HL-60/S4 treated with phorbol 12-myristate 13-acetate at 8.2 ng/mL for 4 days and 3 days (cell line): ENCODE results near the gene NDUFS5.
"Not testable (repeated sequence)": the region's sequence is repeated elsewhere in the genome, so short reads cannot be mapped to it uniquely, and the experiment has no call there.

Source experiments
- in situ Hi-C: fragments of 300-500 bp; cut with MboI; formaldehyde crosslinking; loops from 2 replicates; pipeline ENCODE4 v1.15.0; 2022; ENCODE audit warnings: low sequenced_read_pairs

NDUFS5 gene

DNA sequence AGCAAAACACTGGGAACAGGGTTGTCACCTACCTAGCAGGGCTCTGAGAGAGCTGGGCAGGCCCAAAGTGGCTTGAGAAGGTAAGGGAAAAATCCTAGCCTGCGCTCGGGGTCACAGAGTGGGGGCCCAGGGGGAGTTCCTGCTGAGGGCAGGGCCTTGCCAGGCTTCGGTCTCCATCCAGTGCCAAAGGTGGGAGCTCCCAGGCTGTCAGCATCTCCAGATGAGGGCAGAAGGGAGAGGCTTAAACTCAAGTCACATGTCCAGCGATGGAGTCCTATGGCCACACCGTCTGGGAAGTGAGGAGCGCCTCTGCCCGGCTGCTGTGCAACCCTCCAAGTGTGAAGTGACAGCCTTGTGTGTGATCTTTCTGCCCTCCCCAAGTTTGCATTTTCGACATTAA, 11.2 kb upstream of the NDUFS5 start:
- in situ Hi-C loops = not testable (repeated sequence)

DNA sequence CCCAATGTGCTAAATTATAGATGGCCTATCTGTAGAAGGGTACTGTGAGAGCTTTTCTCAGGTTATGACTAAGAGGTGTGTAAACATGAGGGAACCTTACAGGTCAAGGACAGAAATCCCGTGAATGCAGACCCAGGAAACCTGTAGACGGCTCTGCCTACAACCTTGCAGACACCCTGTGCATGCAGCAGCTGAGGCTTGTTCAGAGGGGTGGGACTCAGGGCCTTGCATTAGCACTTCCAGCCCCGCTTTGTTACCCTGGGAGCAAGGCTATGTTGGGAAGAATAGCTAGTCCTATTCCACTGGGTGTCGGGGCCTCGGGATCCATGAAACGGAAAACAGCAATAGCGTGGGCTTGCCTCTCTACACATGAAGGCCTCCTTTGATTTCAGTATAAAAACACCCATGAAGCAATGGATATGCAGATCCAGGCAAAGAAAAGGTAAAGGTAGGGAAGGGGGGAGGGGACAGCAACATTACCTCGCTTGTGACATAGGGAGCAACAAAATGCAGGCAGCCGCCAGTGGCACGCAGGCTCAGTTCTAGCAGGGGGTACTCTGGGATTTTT, 9.5 kb upstream of the NDUFS5 start:
- in situ Hi-C loops = no loop called here

DNA sequence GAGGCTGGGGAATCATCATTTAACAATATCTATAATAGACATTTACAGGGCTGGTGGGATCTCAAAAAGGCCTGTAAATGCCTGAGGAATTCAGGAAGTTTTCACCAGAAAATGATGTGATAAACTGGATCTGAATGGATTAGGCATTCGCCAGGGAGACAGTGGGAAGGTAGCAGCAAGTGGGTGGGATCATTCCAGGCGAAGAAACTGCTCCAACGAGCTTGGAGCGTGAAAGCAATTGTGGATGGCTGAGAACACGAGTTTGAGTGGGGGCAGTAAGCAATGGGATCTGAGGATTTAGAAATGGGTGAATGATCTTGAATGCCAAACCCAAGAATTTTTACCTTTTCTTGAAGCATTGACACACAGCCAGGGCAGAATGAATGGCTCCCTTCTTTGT, 8.9 kb upstream of the NDUFS5 start:
- in situ Hi-C loops = no loop called here

DNA sequence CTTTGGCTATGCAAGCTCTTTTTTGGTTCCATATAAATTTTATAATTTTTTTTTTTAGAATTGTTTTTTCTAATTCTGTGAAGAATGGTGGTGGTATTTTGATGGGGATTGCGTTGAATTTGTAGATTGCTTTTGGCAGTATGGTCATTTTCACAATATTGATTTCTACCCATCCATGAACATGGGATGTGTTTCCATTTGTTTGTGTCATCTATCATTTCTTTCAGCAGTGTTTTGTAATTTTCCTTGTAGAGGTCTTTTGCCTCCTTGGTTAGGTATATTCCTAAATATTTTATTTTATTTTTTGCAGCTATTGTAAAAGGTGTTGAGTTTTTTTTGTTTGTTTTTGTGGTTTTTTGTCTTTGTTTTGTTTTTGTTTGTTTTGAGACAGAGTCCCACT, 5.7 kb upstream of the NDUFS5 start:
- in situ Hi-C loops = not testable (repeated sequence)

DNA sequence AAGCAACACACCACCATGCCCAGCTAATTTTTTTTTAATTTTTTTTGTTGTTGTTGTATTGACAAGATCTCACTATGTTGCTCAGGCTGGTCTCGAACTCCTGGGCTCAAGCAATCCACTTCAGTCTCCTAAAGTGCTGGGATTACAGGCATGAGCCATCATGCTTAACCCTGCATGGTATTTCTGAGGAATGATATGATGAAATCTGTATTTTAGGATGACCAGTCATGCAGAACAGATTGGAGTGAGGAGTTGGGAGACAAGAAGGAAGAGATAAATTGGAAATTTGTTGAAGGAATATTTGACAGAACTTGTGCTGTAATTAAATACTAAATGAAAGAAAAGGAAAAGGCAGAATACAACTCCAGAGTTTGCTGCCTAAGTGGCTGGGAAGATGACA, 4.7 kb upstream of the NDUFS5 start:
- in situ Hi-C loops = no loop called here

DNA sequence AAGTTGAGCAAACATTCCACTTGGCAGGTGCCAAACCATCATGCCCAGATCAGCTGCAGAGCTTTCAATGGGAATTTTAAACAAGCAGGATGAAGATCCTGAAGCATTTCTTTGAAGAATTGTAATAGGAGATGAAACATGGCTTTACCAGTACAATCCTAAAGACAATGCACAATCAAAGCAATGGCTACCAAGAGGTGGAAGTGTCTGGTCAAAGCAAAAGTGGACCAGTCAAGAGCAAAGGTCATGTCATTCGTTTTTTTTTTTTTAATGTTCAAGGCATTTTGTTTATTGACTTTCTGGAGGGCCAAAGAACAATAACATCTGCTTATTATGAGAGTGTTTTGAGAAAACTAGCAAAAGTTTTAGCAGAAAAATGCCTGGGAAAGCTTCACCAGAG, 3.0 kb upstream of the NDUFS5 start:
- in situ Hi-C loops = no loop called here

DNA sequence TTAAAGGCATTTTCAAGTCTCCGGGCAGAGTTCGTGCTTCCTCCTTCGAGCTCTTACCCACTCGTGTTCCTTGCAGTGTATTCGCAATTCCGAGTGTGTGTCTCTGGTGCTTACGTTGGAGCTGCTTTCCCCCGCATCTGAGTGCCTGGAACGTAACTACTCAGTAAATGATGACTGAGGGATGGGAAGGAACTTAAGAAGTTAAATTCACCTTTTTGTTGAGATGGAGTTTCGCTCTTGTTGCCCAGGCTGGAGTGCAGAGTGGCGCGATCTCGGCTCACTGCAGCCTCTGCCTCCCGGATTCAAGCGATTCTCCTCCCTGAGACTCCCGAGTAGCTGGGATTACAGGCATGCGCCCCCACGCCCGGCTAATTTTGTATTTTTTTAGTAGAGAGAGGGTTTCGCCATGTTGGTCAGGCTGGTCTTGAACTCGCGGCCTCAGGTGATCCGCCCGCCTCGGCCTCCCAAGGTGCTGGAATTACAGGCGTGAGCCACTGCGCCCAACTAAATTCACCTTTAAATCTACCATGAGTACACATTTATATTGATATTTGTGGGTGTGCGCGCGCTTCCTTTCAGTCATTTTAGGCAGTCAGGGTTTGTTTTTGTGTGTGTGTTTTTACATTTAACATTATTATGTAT, 837 bp downstream of the NDUFS5 start:
- in situ Hi-C loops = no loop called here

DNA sequence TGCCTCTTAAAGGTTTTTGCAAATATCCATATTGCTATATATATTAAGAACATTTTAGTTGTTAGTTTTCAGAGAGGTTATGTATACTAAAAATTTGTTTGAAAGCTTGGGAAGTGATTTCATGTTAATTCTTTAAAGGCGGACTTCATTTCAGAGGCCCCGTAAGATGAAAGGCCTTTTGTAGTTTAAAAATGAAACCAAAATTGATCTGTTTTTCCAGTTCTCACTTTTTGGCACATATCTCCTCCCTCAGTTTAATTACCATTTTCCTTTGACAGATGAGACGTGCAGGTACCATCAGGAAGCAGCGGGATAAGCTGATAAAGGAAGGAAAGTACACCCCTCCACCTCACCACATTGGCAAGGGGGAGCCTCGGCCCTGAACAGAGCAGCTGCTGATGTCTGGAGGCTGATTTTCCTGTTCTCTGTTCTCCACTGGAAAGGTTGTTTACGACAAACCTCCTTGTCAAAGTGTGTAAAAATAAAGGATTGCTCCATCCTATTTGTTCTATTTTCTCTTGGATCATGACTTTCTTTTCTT, 8.0 kb downstream of the NDUFS5 start:
- in situ Hi-C loops = no loop called here

DNA sequence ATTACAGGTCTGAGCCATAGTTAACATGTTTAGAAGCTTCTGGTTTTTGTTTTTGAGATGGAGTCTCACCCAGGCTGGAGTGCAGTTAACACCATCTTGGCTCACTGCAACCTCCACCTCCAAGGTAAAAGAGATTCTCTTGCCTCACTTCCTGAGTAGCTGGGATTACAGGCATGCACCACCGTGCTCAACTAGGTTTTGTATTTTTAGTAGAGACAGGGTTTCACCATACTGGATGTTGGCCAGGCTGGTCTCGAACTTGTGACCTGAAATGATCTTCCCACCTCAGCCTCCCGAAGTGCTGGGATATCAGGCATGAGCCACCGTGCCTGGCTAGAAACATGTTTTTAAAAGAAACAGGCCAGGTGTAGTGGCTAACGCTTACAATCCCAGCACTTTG, 10.5 kb downstream of the NDUFS5 start:
- in situ Hi-C loops = no loop called here

DNA sequence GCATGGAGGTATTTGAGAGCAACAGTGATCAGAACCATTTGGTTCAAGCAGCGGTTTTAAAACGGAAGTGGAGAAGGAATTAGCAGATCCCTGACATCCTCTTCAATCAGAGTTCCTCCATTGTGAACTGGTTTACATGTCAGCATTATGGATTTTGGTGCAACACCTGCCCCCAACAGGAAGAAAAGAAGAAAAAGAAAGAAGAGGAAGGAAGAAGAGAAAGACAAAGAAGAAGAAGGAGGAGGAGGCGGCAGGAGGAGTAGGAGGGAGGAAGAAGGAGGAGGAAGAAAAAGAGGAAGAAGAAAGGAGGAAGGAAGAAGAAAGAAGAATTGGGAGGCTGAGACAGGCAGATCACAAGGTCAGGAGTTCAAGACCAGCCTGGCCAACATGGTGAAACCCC, 17.4 kb downstream of the NDUFS5 start:
- in situ Hi-C loops = no loop called here

DNA sequence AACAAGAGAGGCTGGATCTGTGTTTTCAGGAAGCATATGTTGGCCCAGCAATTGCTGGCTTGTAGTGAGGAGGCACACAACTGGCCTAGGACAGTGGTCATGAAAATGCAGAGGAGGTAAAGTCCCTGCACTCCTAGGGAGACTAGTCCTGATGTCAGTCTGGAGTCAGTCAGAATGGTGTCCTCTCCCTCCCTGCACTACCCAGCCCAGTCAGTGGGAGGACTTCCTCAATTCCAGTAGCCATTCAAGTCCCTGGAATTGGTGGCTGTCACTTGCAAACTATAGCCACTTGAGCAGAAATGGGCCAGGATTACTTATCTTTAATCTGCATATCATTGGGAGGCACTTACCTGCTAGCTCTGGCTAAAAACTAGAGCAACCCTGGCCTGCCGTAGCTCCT, 18.6 kb downstream of the NDUFS5 start:
- in situ Hi-C loops = no loop called here

DNA sequence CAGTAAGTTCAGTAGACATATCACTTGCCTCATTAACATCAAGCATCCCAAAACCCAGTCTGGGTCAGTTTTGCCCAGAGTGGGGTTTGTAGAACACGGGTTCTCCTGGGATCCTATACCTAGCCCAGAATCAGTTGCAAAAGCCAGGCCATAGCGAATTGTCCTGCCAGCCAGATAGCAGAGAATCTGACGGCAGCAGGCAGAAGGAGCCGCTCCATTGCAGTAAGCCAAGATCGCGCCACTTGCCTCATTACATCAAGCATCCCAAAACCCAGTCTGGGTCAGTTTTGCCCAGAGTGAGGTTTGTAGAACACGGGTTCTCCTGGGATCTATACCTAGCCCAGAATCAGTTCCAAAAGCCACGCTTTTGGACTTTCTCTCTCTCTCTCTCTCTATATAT, 19.1 kb downstream of the NDUFS5 start:
- in situ Hi-C loops = no loop called here

DNA sequence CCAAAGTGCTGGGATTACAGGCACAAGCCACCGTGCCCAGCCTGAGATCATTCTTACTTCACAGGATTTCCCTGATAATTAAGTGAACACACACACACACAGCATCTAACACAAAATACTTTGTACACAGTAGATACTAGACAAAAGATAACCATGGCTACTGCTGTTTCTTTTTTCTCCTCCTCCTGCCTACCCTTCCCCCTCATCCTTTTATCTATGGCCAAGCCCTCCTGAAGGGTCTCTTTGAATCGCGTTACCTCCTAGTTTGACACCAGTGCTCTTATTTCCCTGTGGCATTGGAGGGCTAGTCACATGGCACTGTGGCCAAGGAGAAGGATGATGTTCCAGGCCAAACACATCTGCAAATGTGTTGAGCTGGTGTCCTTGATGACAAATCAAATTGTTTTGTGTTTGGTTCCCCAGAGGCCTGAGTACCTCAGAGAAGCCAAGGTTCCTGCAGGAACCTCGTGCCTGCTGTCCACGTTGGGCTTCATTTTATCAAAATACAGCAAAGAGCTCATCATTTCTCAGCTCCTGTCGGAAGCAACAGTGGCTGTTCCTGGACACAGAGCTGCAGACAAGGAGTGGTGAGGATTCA, 20.6 kb downstream of the NDUFS5 start:
- in situ Hi-C loops = no loop called here

DNA sequence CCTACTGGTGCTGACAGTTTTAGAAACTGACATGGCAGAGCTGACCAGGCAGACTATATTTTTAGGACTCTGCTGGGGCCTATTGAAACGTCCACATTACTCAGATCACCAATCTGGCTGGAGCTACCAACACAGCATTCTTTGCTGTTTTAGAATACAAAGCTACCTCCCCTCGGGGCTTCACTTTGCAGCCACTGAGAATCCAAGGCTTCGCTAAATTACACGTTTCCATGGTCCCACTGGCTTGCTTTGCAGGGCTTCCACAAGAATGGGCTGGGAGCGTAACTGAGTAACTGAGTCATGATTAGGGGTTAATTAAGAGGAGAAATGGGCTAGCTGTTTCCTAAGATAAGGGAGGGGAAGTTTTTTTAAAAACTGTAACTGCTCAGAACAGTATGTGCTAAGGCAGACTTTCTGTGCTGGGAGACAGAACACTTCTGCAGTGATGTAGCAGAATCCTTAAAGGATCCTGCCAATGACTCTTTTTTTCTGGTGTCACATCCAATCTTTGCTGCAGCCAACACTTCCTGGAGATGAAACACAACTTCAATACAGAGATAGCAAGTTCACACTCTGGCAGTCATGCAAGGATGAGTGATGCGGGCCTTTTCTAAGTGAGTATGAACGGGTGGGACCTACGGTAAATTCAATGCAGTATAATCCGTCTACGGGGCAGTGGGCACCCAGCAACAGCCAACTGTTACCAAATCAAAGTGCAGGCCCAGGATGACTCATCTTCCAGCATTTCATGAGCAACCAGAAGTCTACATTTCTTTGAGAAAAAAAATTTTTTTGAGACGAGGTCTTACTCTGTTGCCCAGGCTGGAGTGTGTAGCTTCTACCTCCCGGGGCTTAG, 21.5 kb downstream of the NDUFS5 start:
- in situ Hi-C loops = no loop called here

DNA sequence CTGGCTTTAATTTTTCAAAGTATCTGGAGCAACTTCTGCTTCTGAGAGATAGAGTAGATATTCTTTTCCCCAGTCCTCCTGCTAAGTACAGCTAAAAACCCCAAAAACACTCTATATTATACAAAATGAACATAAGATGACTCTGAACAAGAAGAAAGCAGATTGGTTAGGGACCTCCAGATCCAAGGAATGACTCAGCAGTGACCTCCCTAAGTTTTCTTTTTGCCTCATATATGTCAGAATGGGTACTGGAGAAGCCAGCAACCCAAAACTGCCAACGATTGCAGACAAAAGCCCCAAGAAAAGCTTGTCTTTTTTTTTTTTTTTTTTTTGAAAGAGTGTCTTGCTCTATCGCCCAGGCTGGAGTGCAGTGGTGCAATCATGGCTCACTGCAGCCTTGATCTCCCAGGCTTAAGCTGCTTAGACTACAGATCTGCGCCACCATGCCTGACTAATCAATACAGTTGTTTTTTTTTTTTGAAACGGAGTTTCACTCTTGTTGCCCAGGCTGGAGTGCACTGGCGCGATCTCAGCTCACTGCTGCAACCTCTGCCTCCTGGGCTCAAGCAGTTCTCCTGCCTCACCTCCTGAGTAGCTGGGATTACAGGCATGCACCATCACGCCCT, 22.7 kb downstream of the NDUFS5 start:
- in situ Hi-C loops = no loop called here

DNA sequence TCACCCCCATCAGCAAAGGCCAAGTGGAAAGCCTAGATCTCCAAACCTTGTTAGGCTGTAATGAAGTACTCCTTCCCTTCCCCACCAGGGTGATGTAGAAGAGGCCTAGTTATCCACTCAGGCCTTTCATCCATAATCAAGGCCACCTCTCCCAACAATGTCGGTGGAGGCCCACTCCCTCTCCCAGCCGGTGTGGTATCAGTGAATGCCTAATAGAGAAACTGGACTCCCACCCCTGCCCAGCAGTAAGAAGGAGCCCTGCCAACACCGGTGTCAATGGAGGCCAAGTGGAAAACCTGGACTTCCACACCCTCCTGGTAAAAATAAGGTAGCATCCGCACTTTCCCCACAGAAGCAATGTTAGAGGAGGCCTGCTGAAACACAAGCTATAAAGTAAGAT, 23.9 kb downstream of the NDUFS5 start:
- in situ Hi-C loops = no loop called here

DNA sequence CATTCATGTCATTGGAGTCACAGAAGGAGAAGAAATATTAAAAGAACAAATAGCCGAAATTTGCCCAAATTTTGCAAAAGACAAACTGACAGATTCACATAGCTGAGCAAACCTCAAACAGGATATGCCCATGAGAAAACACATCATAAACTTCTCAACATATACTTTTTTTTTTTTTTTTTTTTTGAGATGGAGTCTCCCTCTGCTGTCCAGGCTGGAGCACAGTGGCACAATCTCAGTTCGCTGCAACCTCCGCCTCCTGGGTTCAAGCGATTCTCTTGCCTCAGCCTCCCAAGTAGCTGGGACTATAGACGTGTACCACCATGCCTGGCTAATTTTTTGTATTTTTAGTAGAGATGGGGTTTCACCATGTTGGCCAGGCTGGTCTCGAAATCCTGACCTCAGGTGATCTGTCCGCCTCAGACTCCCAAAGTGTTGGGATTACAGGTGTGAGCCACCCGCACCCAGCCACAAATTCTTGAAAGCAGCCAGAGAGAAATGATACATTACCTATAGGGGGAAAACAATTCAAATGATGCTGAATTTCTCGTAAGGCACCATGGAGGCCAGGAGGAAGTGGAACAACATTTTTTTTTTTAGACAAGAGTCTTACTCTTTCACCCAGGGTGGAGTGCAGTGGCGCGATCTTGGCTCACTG, 25.2 kb downstream of the NDUFS5 start:
- in situ Hi-C loops = not testable (repeated sequence)

DNA sequence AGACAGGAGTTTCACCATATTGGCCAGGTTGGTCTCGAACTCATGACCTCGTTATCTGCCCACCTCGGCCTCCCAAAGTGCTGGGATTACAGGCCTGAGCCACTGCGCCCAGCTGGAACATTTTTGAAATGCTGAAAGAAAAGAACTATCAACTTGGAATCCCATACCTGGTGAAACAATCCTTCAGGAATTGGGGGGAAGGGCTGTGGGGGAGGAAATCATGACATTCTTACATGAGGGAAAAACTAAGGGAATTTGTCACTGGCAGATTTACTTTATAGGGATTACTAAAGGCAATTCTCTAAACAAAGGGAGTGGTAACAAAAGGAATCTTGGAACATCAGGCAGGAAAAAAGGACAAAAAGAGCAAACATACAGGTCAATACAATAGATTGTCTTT, 25.8 kb downstream of the NDUFS5 start:
- in situ Hi-C loops = no loop called here

DNA sequence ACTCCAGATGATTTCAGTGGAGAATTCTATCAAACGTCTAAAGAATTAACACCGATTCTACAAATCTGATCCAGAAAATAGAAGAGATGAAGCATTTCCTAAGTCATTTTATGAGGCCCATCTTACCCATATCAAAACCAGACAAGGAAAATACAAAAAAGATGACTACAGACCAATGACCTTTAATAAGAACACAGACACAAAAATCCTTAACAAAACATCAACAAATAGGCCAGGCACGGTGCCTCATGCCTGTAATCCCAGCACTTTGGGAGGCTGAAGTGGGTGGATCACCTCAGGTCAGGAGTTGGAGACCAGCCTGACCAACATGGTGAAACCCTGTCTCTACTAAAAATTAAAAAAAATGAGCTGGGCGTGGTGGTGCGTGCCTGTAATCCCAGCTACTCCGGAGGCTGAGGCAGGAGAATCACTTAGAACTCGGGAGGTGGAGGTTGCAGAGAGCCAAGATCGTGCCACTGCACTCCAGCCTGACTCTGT, 29.1 kb downstream of the NDUFS5 start:
- in situ Hi-C loops = not testable (repeated sequence)

DNA sequence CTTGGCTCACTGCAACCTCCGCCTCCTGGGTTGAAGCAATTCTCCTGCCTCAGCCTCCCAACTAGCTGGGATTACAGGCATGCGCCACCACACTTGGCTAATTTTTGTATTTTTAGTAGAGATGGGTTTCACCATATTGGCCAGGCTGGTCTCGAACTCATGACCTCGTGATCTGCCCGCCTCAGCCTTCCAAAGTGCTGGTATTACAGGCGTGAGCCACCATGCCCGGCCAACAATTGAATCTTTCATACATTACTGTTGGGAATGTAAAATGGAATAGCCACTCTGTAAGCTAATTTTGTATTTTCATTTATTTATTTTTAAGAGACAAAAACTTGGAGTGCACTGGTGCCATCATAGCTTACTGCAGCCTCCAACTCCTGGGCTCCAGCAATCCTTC, 35.4 kb downstream of the NDUFS5 start:
- in situ Hi-C loops = not testable (repeated sequence)
